IMR-90 (cell line): ENCODE measurements around the gene HECTD2. TPM values are rescaled to one million over a fixed set of nuclear protein-coding genes. Genes with fewer than 3 reads are reported as not detected.

Source experiments
- ATAC-seq: fragments of 200-7000 bp; cut with Tn5 transposase; 2 replicates; pipeline ENCODE4 v1.9.1; 2020; ENCODE audit warnings: low read depth, mild to moderate bottlenecking, moderate library complexity
- BruUV-seq: library from RNA; stranded (reverse); fragments of 400-500 nt; replicated peaks from 2 replicates; lab custom pipeline; 2021; lab: Mats Ljungman, UMichigan
- CTCF ChIA-PET: fragments of 300-600 bp; formaldehyde crosslinking; extraction: SDS; loops from one replicate; lab custom pipeline; 2021; ENCODE audit warnings: antibody characterized with exemption; lab: Yijun Ruan, JAX
- POLR2A ChIA-PET: fragments of 300-600 bp; sonication (Branson Sonifier 250); formaldehyde crosslinking; loops from one replicate; lab custom pipeline; 2022; ENCODE audit warnings: antibody characterized with exemption; ENCODE audit not compliant: unreplicated experiment; lab: Charles Lee
- DNase-seq: peaks from one replicate; pipeline ENCODE4 v3.0.0; 2013
- H2AFZ ChIP-seq: replicated peaks from 2 replicates; pipeline ENCODE3; 2013; ENCODE audit warnings: low read length, mild to moderate bottlenecking; ENCODE audit not compliant: poor library complexity
- H2AK5ac ChIP-seq: 2 replicates; pipeline ENCODE4 v1.6.1; 2013; ENCODE audit warnings: low read depth, low read length, inconsistent platforms
- H2AK9ac ChIP-seq: replicated peaks from 2 replicates; pipeline ENCODE3; 2013; ENCODE audit warnings: mild to moderate bottlenecking, low read depth, low read length, moderate library complexity; ENCODE audit not compliant: poor library complexity
- H2BK120ac ChIP-seq: 2 replicates; pipeline ENCODE4 v1.6.1; 2013; ENCODE audit warnings: low read depth, low read length, inconsistent platforms
- H2BK15ac ChIP-seq: 3 replicates; pipeline ENCODE4 v1.6.1; 2013; ENCODE audit warnings: low read depth, low read length, inconsistent platforms
- H2BK20ac ChIP-seq: 2 replicates; pipeline ENCODE4 v1.6.1; 2013; ENCODE audit warnings: low read depth, mild to moderate bottlenecking, inconsistent platforms, low read length, moderate library complexity
- H2BK5ac ChIP-seq: 2 replicates; pipeline ENCODE4 v1.6.1; 2013; ENCODE audit warnings: mild to moderate bottlenecking, low read depth, low read length, inconsistent platforms; ENCODE audit not compliant: poor library complexity, severe bottlenecking
- H3K14ac ChIP-seq: replicated peaks from 2 replicates; pipeline ENCODE4 v1.6.1; 2013; ENCODE audit warnings: low read depth, low read length, inconsistent platforms
- H3K18ac ChIP-seq: 2 replicates; pipeline ENCODE4 v1.6.1; 2013; ENCODE audit warnings: low read depth, low read length, control low read depth
- H3K23ac ChIP-seq: 2 replicates; pipeline ENCODE4 v1.6.1; 2013; ENCODE audit warnings: low read depth, low read length, inconsistent platforms
- H3K27ac ChIP-seq: 2 replicates; pipeline ENCODE4 v1.5.1; 2013; ENCODE audit warnings: mild to moderate bottlenecking, control low read depth, low read length; ENCODE audit not compliant: insufficient read depth
- H3K27me3 ChIP-seq: 2 replicates; pipeline ENCODE4 v1.6.1; 2013; ENCODE audit warnings: low read length; ENCODE audit not compliant: control insufficient read depth, insufficient read depth
- H3K36me3 ChIP-seq: 2 replicates; pipeline ENCODE4 v1.6.1; 2013; ENCODE audit warnings: low read length, mixed read lengths; ENCODE audit not compliant: control insufficient read depth, insufficient read depth
- H3K4ac ChIP-seq: 2 replicates; pipeline ENCODE4 v1.6.1; 2013; ENCODE audit warnings: low read depth, low read length, inconsistent platforms
- H3K4me1 ChIP-seq: 2 replicates; pipeline ENCODE4 v1.6.1; 2013; ENCODE audit warnings: low read length, mixed read lengths; ENCODE audit not compliant: control insufficient read depth, insufficient read depth
- H3K4me2 ChIP-seq: 2 replicates; pipeline ENCODE4 v1.6.1; 2013; ENCODE audit warnings: low read depth, mild to moderate bottlenecking, control low read depth, low read length, moderate library complexity
- H3K4me3 ChIP-seq: 2 replicates; pipeline ENCODE4 v1.5.1; 2013; ENCODE audit warnings: low read depth, mild to moderate bottlenecking, control low read depth, low read length, moderate library complexity; ENCODE audit not compliant: insufficient read depth
- H3K56ac ChIP-seq: 2 replicates; pipeline ENCODE4 v1.6.1; 2013; ENCODE audit warnings: low read length, inconsistent platforms; ENCODE audit not compliant: insufficient read depth; ENCODE audit errors: extremely low read depth
- H3K79me1 ChIP-seq, 2 experiments: 2 replicates each; pipeline ENCODE4 v1.6.1; 2013; ENCODE audit warnings: low read length in 2 of 2, inconsistent platforms in 1 of 2, low read depth in 1 of 2
- H3K9ac ChIP-seq: 2 replicates; pipeline ENCODE4 v1.6.1; 2013; ENCODE audit warnings: low read depth, low read length, control low read depth
- H3K9me1 ChIP-seq: 2 replicates; pipeline ENCODE4 v1.6.1; 2013; ENCODE audit warnings: low read length, inconsistent platforms; ENCODE audit not compliant: insufficient read depth
- H3K9me3 ChIP-seq: 2 replicates; pipeline ENCODE4 v1.6.1; 2013; ENCODE audit warnings: low read length; ENCODE audit not compliant: control insufficient read depth, insufficient read depth
- H4K20me1 ChIP-seq: 2 replicates; pipeline ENCODE4 v1.6.1; 2013; ENCODE audit warnings: low read length, inconsistent platforms; ENCODE audit not compliant: insufficient read depth
- H4K5ac ChIP-seq: 2 replicates; pipeline ENCODE4 v1.6.1; 2013; ENCODE audit warnings: mild to moderate bottlenecking, low read depth, low read length, control low read depth
- H4K8ac ChIP-seq, 2 experiments: 2 replicates each; pipeline ENCODE4 v1.6.1; 2013; ENCODE audit warnings: low read depth in 2 of 2, low read length in 2 of 2, control low read depth in 1 of 2, inconsistent platforms in 1 of 2
- H4K91ac ChIP-seq: 2 replicates; pipeline ENCODE4 v1.6.1; 2013; ENCODE audit warnings: low read depth, low read length, inconsistent platforms; ENCODE audit not compliant: insufficient read depth
- RCOR1 ChIP-seq: IDR thresholded peaks from 2 replicates; pipeline ENCODE4 v1.6.1; 2012; ENCODE audit warnings: mild to moderate bottlenecking, low read length, improper control_type of control experiment; ENCODE audit not compliant: insufficient replicate concordance
- RFX5 ChIP-seq: IDR thresholded peaks from 2 replicates; pipeline ENCODE4 v1.8.0; 2012; ENCODE audit warnings: low read depth, mild to moderate bottlenecking, low read length, moderate library complexity
- WGBS, 2 experiments: methylation state at CpG; one replicate each; pipeline versions ENCODE4 v1.1.5 to v1.1.7; 2013; ENCODE audit warnings: missing lambda C conversion rate in 2 of 2; ENCODE audit not compliant: insufficient read length in 1 of 2; ENCODE audit errors: extremely low coverage in 2 of 2; 5-methylcytosine and 5-hydroxymethylcytosine counted together
- dilution Hi-C: fragments of 300-500 bp; cut with HindIII; formaldehyde crosslinking; loops from one replicate; pipeline ENCODE4 v1.14.3; 2018; ENCODE audit warnings: low sequenced_read_pairs; ENCODE audit not compliant: unreplicated experiment
- in situ Hi-C: fragments of 300-500 bp; cut with MboI; formaldehyde crosslinking; loops from 3 replicates; pipeline ENCODE4 v1.14.3; 2019; ENCODE audit warnings: low sequenced_read_pairs, inconsistent platforms, mixed read lengths
- intact Hi-C: fragments of 100-400 bp; cut with micrococcal nuclease; formaldehyde crosslinking; loops from 2 replicates; pipeline ENCODE4 v1.10.0; 2022
- polyA plus RNA-seq, 3 experiments: library from polyadenylated mRNA; depleted of rRNA; stranded (reverse); fragments of >200 nt; gene quantifications; 2 replicates each; pipeline ENCODE4 v1.2.3, GENCODE V29; 2012; ENCODE audit warnings: low replicate concordance in 1 of 3
- total RNA-seq: library from RNA; depleted of rRNA; stranded (reverse); fragments of >200 nt; gene quantifications from 2 replicates; pipeline ENCODE4 v1.2.3, GENCODE V29; 2012

Gene HECTD2
- total and polyA plus RNA-seq, 2 of the 4 experiments (the other 2 are of a cell fraction), result 5.2 to 5.9 TPM

- H3K18ac ChIP-seq, result no peak overlapping the region
- no peaks in the 10 kb centered on the region for H3K9me1 ChIP-seq
- no peak overlapping the region for H3K14ac ChIP-seq
- DNase-seq (no peak), ATAC-seq (no peak)
- H3K23ac ChIP-seq, result no peak overlapping the region
- in situ Hi-C loops, result no loop called here
- no peaks in the 10 kb centered on the region for H3K9me3 ChIP-seq
- no peak overlapping the region for H3K56ac ChIP-seq
- H3K4me1 ChIP-seq, result peaks cover 2% of the 10 kb centered on the region; the same call in 1 of the 2 replicates
- no peak overlapping the region for H4K5ac ChIP-seq
- H2BK120ac ChIP-seq, result no peak overlapping the region
- POLR2A ChIA-PET, result no interaction called here
- H2BK20ac ChIP-seq, result no peak overlapping the region
- H3K27me3 ChIP-seq, result no peaks in the 10 kb centered on the region
- H2AK5ac ChIP-seq, result no peak overlapping the region
- no peak overlapping the region for H2BK5ac ChIP-seq
- H2AFZ ChIP-seq, result no peak overlapping the region
- no peak overlapping the region for H2AK9ac ChIP-seq
- H3K9ac ChIP-seq, result no peak overlapping the region
- H3K4me3 ChIP-seq, result no peak overlapping the region
- no peaks in the 10 kb centered on the region for H4K20me1 ChIP-seq
- H4K8ac ChIP-seq, result no peak overlapping the region
- intact Hi-C loops, result no loop called here
- H3K36me3 ChIP-seq, result no peaks in the 10 kb centered on the region
- 100% methylated on average over 1 of the region's 3 CpGs; no CpG with 5 or more reads in 1 of the 2 experiments for WGBS, 2 experiments
- H2BK15ac ChIP-seq, result no peak overlapping the region
- no peak overlapping the region for H3K4ac ChIP-seq
- CTCF ChIA-PET, result interaction anchor here (1.9 kb wide), 1 partner anchor 16 kb away, joined by 6 read pairs; no protein-coding TSS in a partner anchor
- peaks cover 7% of the 10 kb centered on the region in 2 experiments; a peak in 3 of 4 replicates for H3K79me1 ChIP-seq
- BruUV-seq, result no TSS peak
- no peak overlapping the region for H3K4me2 ChIP-seq
- dilution Hi-C loops, result no loop called here
- no peak overlapping the region for H3K27ac ChIP-seq
- no peak for TF ChIP-seq RCOR1
- no peak for TF ChIP-seq RFX5
- no peak overlapping the region for H4K91ac ChIP-seq
Measured at GRCh38 chr10:91406322-91406721, 3.8 kb upstream of the HECTD2 start.
